RWPE2 (cell line): ENCODE measurements around the gene DDI2.

ENCODE experiments used
- ATAC-seq: fragments of 200-7000 bp; cut with Tn5 transposase; 3 replicates; pipeline ENCODE4 v1.9.1; 2021; ENCODE audit warnings: low read depth
- DNase-seq: peaks from one replicate; pipeline ENCODE4 v3.0.0-alpha.2; 2020; ENCODE audit warnings: low spot score
- H3K27ac ChIP-seq: fragments of 450-650 bp; 2 replicates; pipeline ENCODE4 v1.5.1; 2017; ENCODE audit warnings: mild to moderate bottlenecking; ENCODE audit not compliant: poor library complexity, severe bottlenecking
- H3K27me3 ChIP-seq: fragments of 250-450 bp; sonication (Bioruptor Pico); 2 replicates; pipeline ENCODE4 v1.5.1; 2021; ENCODE audit warnings: mild to moderate bottlenecking, moderate library complexity; ENCODE audit not compliant: insufficient read depth, poor library complexity, severe bottlenecking
- H3K36me3 ChIP-seq: fragments of 250-450 bp; sonication (Bioruptor Pico); 2 replicates; pipeline ENCODE4 v1.5.1; 2020; ENCODE audit warnings: low read depth, mild to moderate bottlenecking, moderate library complexity
- H3K4me1 ChIP-seq: fragments of 250-450 bp; sonication (Bioruptor Pico); 2 replicates; pipeline ENCODE4 v1.5.1; 2021; ENCODE audit warnings: mild to moderate bottlenecking, moderate library complexity; ENCODE audit not compliant: insufficient read depth, poor library complexity, severe bottlenecking
- H3K4me3 ChIP-seq: fragments of 250-450 bp; sonication (Bioruptor Pico); 2 replicates; pipeline ENCODE4 v1.5.1; 2021; ENCODE audit warnings: mild to moderate bottlenecking, moderate library complexity; ENCODE audit not compliant: severe bottlenecking
- H3K9me3 ChIP-seq: fragments of 250-450 bp; sonication (Bioruptor Pico); 2 replicates; pipeline ENCODE4 v1.5.1; 2021; ENCODE audit warnings: mild to moderate bottlenecking, moderate library complexity; ENCODE audit not compliant: severe bottlenecking
- TF ChIP-seq, protein P1 (sequence below): fragments of 450-650 bp; IDR thresholded peaks from one replicate; pipeline ENCODE4 v1.5.1; 2017; ENCODE audit warnings: mild to moderate bottlenecking, moderate library complexity; ENCODE audit not compliant: poor library complexity, severe bottlenecking

DDI2 gene

DNA sequence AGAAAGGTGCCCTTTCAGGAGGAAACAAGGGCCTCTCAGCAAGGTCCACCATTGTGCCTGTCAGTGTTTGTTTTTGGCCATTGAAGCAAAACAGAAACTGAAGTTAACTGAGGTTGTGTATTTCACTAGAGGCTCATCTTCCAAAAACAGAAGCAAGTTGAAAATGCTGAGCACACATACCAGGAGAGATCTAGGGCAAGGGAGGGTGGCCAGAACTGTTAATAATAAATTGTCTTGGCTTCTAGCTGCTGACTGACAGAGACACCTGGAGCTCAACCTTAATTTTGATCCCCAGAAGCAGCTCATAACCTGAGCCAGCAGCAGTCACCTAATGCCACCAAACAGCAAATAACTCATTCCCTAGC lies 37.6 kb upstream of the DDI2 start:
- H3K27ac ChIP-seq, result no peak overlapping the region
- no peaks in the 10 kb centered on the region for H3K4me1 ChIP-seq
- no peak overlapping the region for H3K4me3 ChIP-seq
- TF ChIP-seq, protein P1, sequence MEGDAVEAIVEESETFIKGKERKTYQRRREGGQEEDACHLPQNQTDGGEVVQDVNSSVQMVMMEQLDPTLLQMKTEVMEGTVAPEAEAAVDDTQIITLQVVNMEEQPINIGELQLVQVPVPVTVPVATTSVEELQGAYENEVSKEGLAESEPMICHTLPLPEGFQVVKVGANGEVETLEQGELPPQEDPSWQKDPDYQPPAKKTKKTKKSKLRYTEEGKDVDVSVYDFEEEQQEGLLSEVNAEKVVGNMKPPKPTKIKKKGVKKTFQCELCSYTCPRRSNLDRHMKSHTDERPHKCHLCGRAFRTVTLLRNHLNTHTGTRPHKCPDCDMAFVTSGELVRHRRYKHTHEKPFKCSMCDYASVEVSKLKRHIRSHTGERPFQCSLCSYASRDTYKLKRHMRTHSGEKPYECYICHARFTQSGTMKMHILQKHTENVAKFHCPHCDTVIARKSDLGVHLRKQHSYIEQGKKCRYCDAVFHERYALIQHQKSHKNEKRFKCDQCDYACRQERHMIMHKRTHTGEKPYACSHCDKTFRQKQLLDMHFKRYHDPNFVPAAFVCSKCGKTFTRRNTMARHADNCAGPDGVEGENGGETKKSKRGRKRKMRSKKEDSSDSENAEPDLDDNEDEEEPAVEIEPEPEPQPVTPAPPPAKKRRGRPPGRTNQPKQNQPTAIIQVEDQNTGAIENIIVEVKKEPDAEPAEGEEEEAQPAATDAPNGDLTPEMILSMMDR, result no peak
- no peaks in the 10 kb centered on the region for H3K9me3 ChIP-seq
- H3K36me3 ChIP-seq, result no peaks in the 10 kb centered on the region
- H3K27me3 ChIP-seq, result no peaks in the 10 kb centered on the region
- ATAC-seq (no peak), DNase-seq (no peak)

DNA sequence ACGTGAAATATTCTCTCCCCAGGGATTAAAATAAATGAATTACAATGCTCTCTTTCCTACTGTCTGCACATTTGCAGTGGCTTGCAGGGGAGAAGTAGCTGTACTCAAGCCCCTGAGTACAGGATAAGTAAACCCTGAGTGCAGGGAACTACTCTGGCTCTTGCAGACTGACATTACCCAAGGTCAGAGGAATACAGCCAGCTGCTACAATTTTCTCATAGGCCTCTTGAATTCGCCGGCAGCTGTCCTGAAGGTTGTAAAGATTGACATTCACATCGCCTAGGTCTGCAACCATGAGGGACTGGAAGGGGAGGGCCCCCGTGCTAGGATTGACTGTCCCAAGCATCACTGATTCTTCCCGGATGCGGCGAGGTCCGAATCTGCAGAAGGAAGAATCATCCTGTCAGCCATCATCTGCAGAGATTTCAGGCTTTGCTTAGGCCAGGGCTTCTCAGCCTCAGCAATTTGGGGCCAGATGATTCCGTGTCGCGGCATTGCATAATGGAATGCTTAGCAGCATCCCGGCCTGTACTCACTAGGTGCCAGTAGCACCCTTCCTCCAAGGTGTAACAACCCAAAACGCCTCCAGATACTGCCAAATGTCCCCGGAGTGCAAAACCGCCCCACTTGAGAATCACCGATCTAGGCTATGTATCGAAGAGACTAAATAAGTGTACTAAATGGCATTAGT lies 34.1 kb upstream of the DDI2 start:
- ATAC-seq (no peak), DNase-seq (no peak)
- Histone ChIP-seq H3K4me1 (no peaks in the 10 kb centered on the region), H3K36me3 (no peaks in the 10 kb centered on the region), H3K27ac (no peak overlapping the region), H3K27me3 (no peaks in the 10 kb centered on the region), H3K9me3 (no peaks in the 10 kb centered on the region), H3K4me3 (no peak overlapping the region)
- TF ChIP-seq, protein P1, result no peak

DNA sequence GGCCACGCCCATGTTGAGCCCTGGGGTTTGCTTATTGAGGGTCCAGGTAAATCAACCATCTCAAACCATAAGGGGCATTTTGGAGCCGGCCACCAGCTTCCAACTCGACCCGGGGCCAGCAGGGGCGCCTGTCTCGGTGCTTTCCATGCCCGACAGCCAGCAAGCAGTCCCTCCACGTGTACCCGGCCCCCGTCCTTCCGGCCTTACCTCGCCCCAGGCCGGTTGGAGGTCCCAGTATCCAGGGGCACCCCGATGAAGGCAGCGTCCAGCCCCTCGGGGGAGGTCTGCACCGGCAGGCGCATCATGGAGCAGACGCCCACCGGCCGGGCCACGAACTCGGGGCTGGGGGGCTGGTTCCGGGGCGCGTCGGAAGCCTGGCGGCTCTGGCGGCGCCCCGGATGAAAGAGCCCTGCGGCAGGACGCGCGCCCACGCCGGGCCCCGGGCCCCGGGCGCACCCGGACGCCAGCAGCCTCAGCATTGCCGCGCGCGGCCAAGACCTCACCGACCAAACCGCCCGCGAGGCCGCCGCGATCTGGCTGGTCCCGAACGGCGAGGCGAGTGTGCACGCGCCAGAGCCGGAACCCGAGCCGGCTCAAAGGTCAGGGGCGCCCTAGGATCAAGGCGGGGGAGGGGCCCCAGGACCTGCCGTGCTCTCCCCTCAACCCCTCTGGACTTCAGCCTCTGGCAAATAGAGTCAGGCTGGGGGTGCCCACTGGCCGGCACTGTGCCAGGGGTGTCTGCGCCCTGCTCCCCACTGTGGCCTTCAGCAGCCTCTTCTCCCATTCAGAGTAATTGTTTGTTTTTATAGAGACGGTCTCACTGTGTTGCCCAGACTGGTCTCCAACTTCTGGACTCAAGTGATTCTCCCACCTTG lies 32.5 kb upstream of the DDI2 start, which contains the start of gene AGMAT:
Gene AGMAT (minus strand): TSS at position 563 of the 875 bp plus-strand sequence. CDS start 84 bp downstream, at position 479.
- TF ChIP-seq, protein P1, result peak; percentile 34
- H3K4me3 ChIP-seq, result peak within 1 kb of the TSS; percentile 29
- no peaks in the 10 kb centered on the region for H3K4me1 ChIP-seq
- ATAC-seq (peak; percentile 56), DNase-seq (no peak)
- no peaks in the 10 kb centered on the region for H3K36me3 ChIP-seq
- no peaks in the 10 kb centered on the region for H3K27me3 ChIP-seq
- H3K9me3 ChIP-seq, result peaks cover 2% of the 10 kb centered on the region
- H3K27ac ChIP-seq, result no peak within 1 kb of the TSS

DNA sequence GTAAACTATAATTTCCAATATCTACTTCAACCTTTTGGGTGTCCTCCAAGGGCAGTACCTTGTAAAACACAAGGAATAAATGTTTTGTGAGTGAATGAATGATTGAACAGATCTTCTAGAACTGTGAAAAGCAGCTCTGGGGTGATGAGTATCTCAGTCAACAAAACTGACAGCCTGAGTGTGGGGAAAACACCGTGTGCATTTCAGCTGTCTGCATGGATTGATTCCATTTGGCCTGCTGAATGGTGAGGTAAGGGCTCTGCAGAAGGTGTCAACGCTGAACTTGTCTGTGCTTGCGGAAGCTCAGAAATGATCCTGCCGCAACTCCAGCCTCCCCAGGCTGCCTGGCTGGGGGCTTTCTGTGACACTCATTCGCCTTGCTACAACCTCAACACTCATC lies 25.0 kb upstream of the DDI2 start:
- H3K4me3 ChIP-seq, result no peak overlapping the region
- no peaks in the 10 kb centered on the region for H3K27me3 ChIP-seq
- H3K36me3 ChIP-seq, result no peaks in the 10 kb centered on the region
- TF ChIP-seq, protein P1, result no peak
- 0 out of 3 replicates have a peak, but pooled peaks have one; percentile 25 for ATAC-seq
- peaks cover 2% of the 10 kb centered on the region for H3K9me3 ChIP-seq
- H3K27ac ChIP-seq, result no peak overlapping the region
- H3K4me1 ChIP-seq, result no peaks in the 10 kb centered on the region
- DNase-seq, result no peak
